Endothelial cell of umbilical vein (primary cell): Measurements from ENCODE around the gene PLOD2. TPM values are rescaled to one million over a fixed set of nuclear protein-coding genes. Genes with fewer than 3 reads are reported as not detected.

Experiments
- BruUV-seq: library from RNA; stranded (reverse); fragments of 400-500 nt; replicated peaks from 2 replicates; lab custom pipeline; 2021; lab: Mats Ljungman, UMichigan
- CTCF ChIA-PET: fragments of 300-600, 350-600 bp; sonication (Branson Sonifier 250); formaldehyde crosslinking; loops from one replicate; lab custom pipeline; 2021; ENCODE audit warnings: antibody characterized with exemption, inconsistent platforms; lab: Charles Lee
- POLR2A ChIA-PET: fragments of 300-600, 350-600 bp; sonication (Branson Sonifier 250); formaldehyde crosslinking; loops from one replicate; lab custom pipeline; 2021; ENCODE audit warnings: antibody characterized with exemption, inconsistent platforms; lab: Charles Lee
- DNase-seq: peaks from one replicate; pipeline ENCODE4 v3.0.0-alpha.2; 2011; ENCODE audit warnings: low read depth, low spot score
- FAIRE-seq: peaks from 2 replicates; lab custom pipeline; 2011; peaks lifted over from hg19 to GRCh38; lab: Jason Lieb, UNC
- H2AFZ ChIP-seq: 2 replicates; pipeline ENCODE4 v1.6.0; 2012; ENCODE audit warnings: low read depth, low read length, control low read depth, inconsistent platforms
- H3K27ac ChIP-seq: 2 replicates; pipeline ENCODE4 v1.5.1; 2011; ENCODE audit warnings: low read depth, mild to moderate bottlenecking, control low read depth, low read length, moderate library complexity; ENCODE audit not compliant: insufficient read depth
- H3K27me3 ChIP-seq, 2 experiments: 2 replicates each; pipeline versions ENCODE4 v1.6.0 to v1.6.1; 2011; ENCODE audit warnings: low read length in 2 of 2, mixed read lengths in 1 of 2; ENCODE audit not compliant: control insufficient read depth in 2 of 2, insufficient read depth in 2 of 2
- H3K36me3 ChIP-seq, 2 experiments: 2 replicates in 1 of 2; 3 replicates in 1 of 2; pipeline ENCODE4 v1.5.1; 2011; ENCODE audit warnings: low read length in 2 of 2, mild to moderate bottlenecking in 1 of 2, moderate library complexity in 1 of 2; ENCODE audit not compliant: control insufficient read depth in 2 of 2, insufficient read depth in 2 of 2; ENCODE audit errors: extremely low read depth in 1 of 2
- H3K4me1 ChIP-seq: 3 replicates; pipeline ENCODE4 v1.5.1; 2011; ENCODE audit warnings: mild to moderate bottlenecking, low read length; ENCODE audit not compliant: control insufficient read depth, insufficient read depth; ENCODE audit errors: extremely low read depth
- H3K4me2 ChIP-seq: 2 replicates; pipeline ENCODE4 v1.6.1; 2011; ENCODE audit warnings: low read length, control low read depth, mixed read lengths; ENCODE audit not compliant: insufficient read depth
- H3K4me3 ChIP-seq, 3 experiments: fragments of 200-600 bp in 1 of 3; sonication (generic), shearing (Covaris generic) in 1 of 3; replicated peaks in 1 of 3; 2 replicates each; pipeline ENCODE4 v1.5.1; 2011 to 2016; ENCODE audit warnings: control low read depth in 3 of 3, low read length in 3 of 3, mild to moderate bottlenecking in 2 of 3, inconsistent platforms in 1 of 3, low read depth in 1 of 3, moderate library complexity in 1 of 3; ENCODE audit not compliant: insufficient read depth in 1 of 3
- H3K79me2 ChIP-seq: 2 replicates; pipeline ENCODE4 v1.6.0; 2012; ENCODE audit warnings: low read length, inconsistent platforms; ENCODE audit not compliant: control insufficient read depth, insufficient read depth
- H3K9ac ChIP-seq: replicated peaks from 2 replicates; pipeline ENCODE3; 2011; ENCODE audit warnings: low read length, control low read depth; ENCODE audit not compliant: insufficient read depth; ENCODE audit errors: extremely low read depth
- H3K9me1 ChIP-seq: replicated peaks from 3 replicates; pipeline ENCODE4 v1.6.0; 2011; ENCODE audit warnings: mild to moderate bottlenecking, low read length; ENCODE audit not compliant: control insufficient read depth, insufficient read depth; ENCODE audit errors: extremely low read depth
- H3K9me3 ChIP-seq: replicated peaks from 2 replicates; pipeline ENCODE4 v1.5.1; 2012; ENCODE audit warnings: low read length, inconsistent platforms; ENCODE audit not compliant: control insufficient read depth, insufficient read depth
- H4K20me1 ChIP-seq: replicated peaks from 2 replicates; pipeline ENCODE3; 2011; ENCODE audit warnings: mild to moderate bottlenecking, low read length; ENCODE audit not compliant: control insufficient read depth, insufficient read depth; ENCODE audit errors: extremely low read depth
- CTCF ChIP-seq, 2 donors: IDR thresholded peaks; 1 replicate in 1 of 2; 2 replicates in 1 of 2; pipeline ENCODE4 v1.5.1; 2011; ENCODE audit warnings: low read length in 2 of 2, mild to moderate bottlenecking in 2 of 2, moderate library complexity in 2 of 2, control low read depth in 1 of 2, inconsistent platforms in 1 of 2, low read depth in 1 of 2; ENCODE audit not compliant: insufficient read depth in 1 of 2; ENCODE audit errors: extremely low read depth in 1 of 2
- FOS ChIP-seq: IDR thresholded peaks from 2 replicates; pipeline ENCODE4 v1.6.1; 2011; ENCODE audit warnings: mild to moderate bottlenecking, low read length, moderate library complexity, borderline replicate concordance; ENCODE audit not compliant: insufficient read depth
- GATA2 ChIP-seq: IDR thresholded peaks from 2 replicates; pipeline ENCODE4 v1.7.0; 2011; ENCODE audit warnings: low read depth, mild to moderate bottlenecking, moderate library complexity, mixed read lengths, low read length; ENCODE audit not compliant: insufficient read length, insufficient read depth
- MAX ChIP-seq: IDR thresholded peaks from 2 replicates; pipeline ENCODE4 v1.6.1; 2011; ENCODE audit not compliant: insufficient read depth, insufficient read length
- POLR2A ChIP-seq: IDR thresholded peaks from 2 replicates; pipeline ENCODE4 v1.6.1; 2012; ENCODE audit warnings: low read depth, mild to moderate bottlenecking, control low read depth, low read length
- POLR2AphosphoS5 ChIP-seq: IDR thresholded peaks from 2 replicates; pipeline ENCODE4 v1.6.1; 2012; ENCODE audit warnings: low read depth, mild to moderate bottlenecking, control low read depth, low read length, moderate library complexity; ENCODE audit not compliant: insufficient read depth
- dilution Hi-C: fragments of 300-500 bp; cut with MboI; formaldehyde crosslinking; loops from one replicate; pipeline ENCODE4 v1.15.0; 2019; ENCODE audit warnings: low sequenced_read_pairs; ENCODE audit not compliant: extremely low pct_ligation_motif_present
- intact Hi-C: fragments of 100-400 bp; cut with micrococcal nuclease; formaldehyde crosslinking; loops from one replicate; pipeline ENCODE4 v1.10.0; 2022
- polyA plus RNA-seq, 4 experiments: library from polyadenylated mRNA; depleted of rRNA in 3 of 4; stranded (reverse) in 3 of 4; unstranded in 1 of 4; fragments of >200 nt; gene quantifications; 2 replicates each; pipeline versions ENCODE4 v1.2.1 to v1.2.3, GENCODE V29; 2011 to 2012; ENCODE audit warnings: missing spikeins in 1 of 4
- total RNA-seq: library from RNA; stranded (reverse); gene quantifications from 2 replicates; pipeline ENCODE4 v1.2.3, GENCODE V29; 2021

Gene PLOD2
- total and polyA plus RNA-seq, 2 donors (not counting 3 experiments of a cell fraction or from before 2014, with no cell fraction given), result 36.1 to 193 TPM

- dilution Hi-C loops, result no loop called here
- CTCF ChIA-PET, result no interaction called here
These were observed 61.7 kb downstream of the PLOD2 start for GRCh38 chr3:146099316-146099715.

GRCh38 chr3:146093896-146094295 lies 67.1 kb downstream of the PLOD2 start:
- peak; percentile 59 for DNase-seq
- intact Hi-C loops, result no loop called here

More at GRCh38 chr3:146099316-146099715, 61.7 kb downstream of the PLOD2 start:
- POLR2A ChIA-PET, result no interaction called here
- Histone ChIP-seq H3K9me3 (no peaks in the 10 kb centered on the region), H3K4me2 (no peak overlapping the region), H4K20me1 (no peaks in the 10 kb centered on the region), H3K79me2 (peaks cover 25% of the 10 kb centered on the region), H3K9me1 (no peaks in the 10 kb centered on the region), H3K9ac (no peak overlapping the region), H3K27ac (no peak overlapping the region), H3K27me3 (no peaks in the 10 kb centered on the region), H2AFZ (no peak overlapping the region), H3K4me3 (no peak overlapping the region), H3K36me3 (peaks cover 2 to 7% of the 10 kb centered on the region in 2 experiments), H3K4me1 (peaks cover 34% of the 10 kb centered on the region)
- DNase-seq (no peak), FAIRE-seq (no peak)
- intact Hi-C loops, result no loop called here
- TF ChIP-seq POLR2AphosphoS5 (no peak), MAX (no peak), FOS (no peak), POLR2A (no peak)
- no TSS peak for BruUV-seq

More at GRCh38 chr3:146093896-146094295, 67.1 kb downstream of the PLOD2 start:
- no peak overlapping the region for H2AFZ ChIP-seq
- H3K9ac ChIP-seq, result no peak overlapping the region
- peaks cover 37% of the 10 kb centered on the region for H3K79me2 ChIP-seq
- TF ChIP-seq GATA2 (no peak), CTCF (IDR thresholded peaks at IDR 0.05; ENCODE audit: extremely low read depth in 1 of 2, insufficient read depth in 1 of 2, low read depth in 1 of 2, low read length in 2 of 2) (no peak), POLR2AphosphoS5 (no peak), POLR2A (no peak), MAX (no peak)
- H4K20me1 ChIP-seq, result no peaks in the 10 kb centered on the region
- H3K9me1 ChIP-seq, result no peaks in the 10 kb centered on the region
- H3K4me3 ChIP-seq, result no peak overlapping the region
- ChIA-PET CTCF (interaction anchor here (1.0 to 1.5 kb wide), 5 partner anchors 34 to 96 kb away, joined by 3 to 4 read pairs (median 3); no protein-coding TSS in a partner anchor), POLR2A (no interaction called here)
- peak overlapping the region; percentile 47 for H3K4me2 ChIP-seq
- no TSS peak for BruUV-seq
- H3K36me3 ChIP-seq, result peaks cover 0 to 8% of the 10 kb centered on the region in 2 experiments
- peaks cover 13% of the 10 kb centered on the region for H3K4me1 ChIP-seq
- no peaks in the 10 kb centered on the region for H3K27me3 ChIP-seq
- H3K9me3 ChIP-seq, result no peaks in the 10 kb centered on the region
- H3K27ac ChIP-seq, result peak overlapping the region; percentile 24
- FAIRE-seq, result no peak
- dilution Hi-C loops, result no loop called here
